WERI-Rb-1 (cell line): ENCODE results near the gene POTEH.
"Not testable (repeated sequence)": the region's sequence is repeated elsewhere in the genome, so short reads cannot be mapped to it uniquely, and the experiment has no call there.

Experiments
- DNase-seq: peaks from one replicate; pipeline ENCODE4 v3.0.0-alpha.2; 2020
- H3K27ac ChIP-seq: fragments of 250-450 bp; sonication (Bioruptor Pico); 2 replicates; pipeline ENCODE4 v1.5.1; 2020; ENCODE audit warnings: mild to moderate bottlenecking, moderate library complexity
- H3K27me3 ChIP-seq: fragments of 250-450 bp; sonication (Bioruptor Pico); 2 replicates; pipeline ENCODE4 v1.5.1; 2021; ENCODE audit warnings: mild to moderate bottlenecking, low read depth, moderate library complexity; ENCODE audit not compliant: insufficient read depth, severe bottlenecking
- H3K36me3 ChIP-seq: fragments of 250-450 bp; sonication (Bioruptor Pico); 2 replicates; pipeline ENCODE4 v1.5.1; 2020; ENCODE audit warnings: mild to moderate bottlenecking, moderate library complexity
- H3K4me3 ChIP-seq: 2 replicates; pipeline ENCODE4 v1.5.1; 2011; ENCODE audit warnings: low read depth, mild to moderate bottlenecking, control low read depth, low read length
- H3K9me3 ChIP-seq: fragments of 250-450 bp; sonication (Bioruptor Pico); 2 replicates; pipeline ENCODE4 v1.5.1; 2021; ENCODE audit warnings: mild to moderate bottlenecking, moderate library complexity; ENCODE audit not compliant: severe bottlenecking

POTEH gene

GRCh38 chr22:15689012-15689748 is 646 bp upstream of the POTEH start:
- not testable (repeated sequence) for H3K4me3 ChIP-seq, H3K36me3 ChIP-seq, H3K27me3 ChIP-seq, DNase-seq, H3K27ac ChIP-seq, H3K9me3 ChIP-seq

DNA sequence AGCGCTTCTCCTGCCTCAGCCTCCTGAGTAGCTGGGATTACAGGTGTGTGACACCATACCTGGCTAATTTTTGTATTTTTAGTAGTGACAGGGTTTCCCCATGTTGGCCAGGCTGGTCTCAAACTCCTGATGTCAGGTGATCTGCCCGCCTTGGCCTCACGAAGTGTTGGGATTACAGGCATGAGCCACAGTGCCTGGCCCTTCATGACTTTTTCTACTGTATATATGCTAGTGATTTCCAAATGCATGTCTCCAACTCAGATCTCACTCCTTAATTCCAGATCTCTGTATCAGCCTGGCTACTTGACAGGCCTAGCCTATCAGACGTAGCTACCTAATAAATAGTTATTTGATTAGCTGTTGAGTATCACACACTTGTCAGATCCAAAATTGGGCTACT is 23.8 kb downstream of the POTEH start:
- H3K4me3 ChIP-seq, H3K9me3 ChIP-seq, H3K27ac ChIP-seq, H3K36me3 ChIP-seq, H3K27me3 ChIP-seq, DNase-seq: not testable (repeated sequence)

DNA sequence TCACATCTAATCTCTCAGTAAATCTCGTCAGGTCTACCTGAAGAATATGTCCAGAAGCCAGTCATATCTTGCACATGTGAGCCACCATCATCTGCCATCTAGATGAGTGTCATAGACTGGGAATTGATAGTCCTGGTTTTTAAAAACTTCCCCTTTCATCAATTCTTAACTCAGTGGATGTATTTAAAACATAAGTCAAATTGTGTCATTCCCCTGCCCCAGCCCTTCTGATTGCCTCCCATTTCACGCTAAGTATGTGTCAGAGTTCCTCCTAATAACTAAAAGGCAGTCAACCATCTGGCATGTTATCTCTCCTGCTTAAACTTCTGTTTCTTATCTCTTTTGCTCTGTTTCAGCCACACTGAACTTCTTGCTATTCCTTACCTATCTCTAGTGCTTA is 24.3 kb downstream of the POTEH start:
- H3K9me3 ChIP-seq, H3K27ac ChIP-seq, DNase-seq, H3K36me3 ChIP-seq, H3K4me3 ChIP-seq, H3K27me3 ChIP-seq: not testable (repeated sequence)

GRCh38 chr22:15721884-15722283 is 32.1 kb downstream of the POTEH start:
- H3K9me3 ChIP-seq, H3K27ac ChIP-seq, H3K4me3 ChIP-seq, H3K36me3 ChIP-seq, H3K27me3 ChIP-seq, DNase-seq: not testable (repeated sequence)

GRCh38 chr22:15729209-15729917 is 39.5 kb downstream of the POTEH start:
- DNase-seq = not testable (repeated sequence)

DNA sequence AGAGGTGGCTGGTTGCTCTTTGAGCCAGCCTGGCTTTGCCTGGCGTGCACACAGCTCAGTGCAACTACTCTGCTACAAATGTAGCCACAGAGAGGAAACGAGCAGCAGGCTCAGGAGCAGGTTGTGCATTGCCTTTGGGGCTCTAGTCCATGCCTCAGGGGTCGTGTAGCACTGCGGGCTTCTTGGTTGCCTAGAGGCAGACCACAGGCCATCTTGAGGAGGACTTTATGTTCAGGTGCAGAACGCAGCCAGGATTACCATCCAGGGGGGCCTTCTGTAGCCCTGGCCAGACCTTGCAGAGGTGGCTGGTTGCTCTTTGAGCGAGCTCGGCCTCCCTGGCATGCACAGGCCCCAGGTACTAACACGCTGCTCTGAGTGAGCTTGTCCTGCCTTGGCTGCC is 41.2 kb downstream of the POTEH start:
- H3K36me3 ChIP-seq, H3K27ac ChIP-seq, H3K27me3 ChIP-seq, DNase-seq, H3K4me3 ChIP-seq, H3K9me3 ChIP-seq: not testable (repeated sequence)

More at GRCh38 chr22:15729209-15729917, 39.5 kb downstream of the POTEH start:
- not testable (repeated sequence) for H3K4me3 ChIP-seq, H3K27ac ChIP-seq, H3K9me3 ChIP-seq, H3K27me3 ChIP-seq, H3K36me3 ChIP-seq

DNA sequence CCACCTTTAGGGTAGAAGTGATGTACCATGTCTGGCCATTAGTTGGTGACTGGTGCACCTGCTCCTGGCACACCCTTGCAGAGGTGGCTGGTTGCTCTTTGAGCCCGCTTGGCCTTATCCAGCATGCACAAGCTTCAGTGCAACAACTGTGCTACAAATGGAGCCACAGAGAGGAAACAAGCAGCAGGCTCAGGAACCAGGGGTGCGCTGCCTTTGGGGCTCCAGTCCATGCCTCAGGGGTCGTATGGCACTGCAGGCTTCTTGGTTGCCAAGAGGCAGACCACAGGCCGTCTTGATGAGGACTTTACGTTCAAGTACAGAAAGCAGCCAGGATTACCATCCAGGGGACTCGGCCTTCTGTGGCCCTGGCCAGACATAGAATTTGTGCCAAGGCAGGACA is 44.6 kb downstream of the POTEH start:
- not testable (repeated sequence) for H3K4me3 ChIP-seq, H3K27me3 ChIP-seq, H3K27ac ChIP-seq, H3K9me3 ChIP-seq, DNase-seq, H3K36me3 ChIP-seq

GRCh38 chr22:15738157-15738908 is 48.5 kb downstream of the POTEH start:
- H3K4me3 ChIP-seq, H3K9me3 ChIP-seq, DNase-seq, H3K27ac ChIP-seq, H3K36me3 ChIP-seq, H3K27me3 ChIP-seq: not testable (repeated sequence)

DNA sequence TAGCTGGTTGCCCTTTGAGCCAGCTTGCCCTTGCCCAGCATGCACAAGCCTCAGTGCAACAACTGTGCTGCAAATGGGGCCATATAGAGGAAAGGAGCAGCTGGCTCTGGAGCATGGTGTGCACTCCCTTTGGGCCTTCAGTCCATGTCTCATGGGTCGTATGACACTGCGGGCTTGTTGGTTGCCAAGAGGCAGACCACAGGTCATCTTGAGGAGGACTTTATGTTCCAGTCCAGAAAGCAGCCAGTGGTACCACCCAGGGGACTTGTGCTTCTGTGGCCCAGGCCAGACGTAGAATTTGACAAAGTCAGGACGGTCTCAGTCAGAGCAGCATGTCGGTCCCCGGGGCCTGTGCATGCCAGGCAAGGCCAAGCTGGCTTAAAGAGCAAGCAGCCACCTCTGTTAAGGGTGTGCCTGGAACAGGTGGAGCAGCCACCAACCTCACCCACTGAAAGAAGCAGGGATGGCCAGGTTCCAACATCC is 49.1 kb downstream of the POTEH start:
- H3K9me3 ChIP-seq, H3K27ac ChIP-seq, H3K4me3 ChIP-seq, H3K36me3 ChIP-seq, H3K27me3 ChIP-seq, DNase-seq: not testable (repeated sequence)

- H3K27me3 ChIP-seq, H3K36me3 ChIP-seq, H3K27ac ChIP-seq, H3K9me3 ChIP-seq, DNase-seq, H3K4me3 ChIP-seq: not testable (repeated sequence)
Measured at GRCh38 chr22:15747636-15748323, 58.0 kb downstream of the POTEH start.

- not testable (repeated sequence) for H3K36me3 ChIP-seq, DNase-seq, H3K27ac ChIP-seq, H3K27me3 ChIP-seq, H3K4me3 ChIP-seq, H3K9me3 ChIP-seq
Measured at GRCh38 chr22:15749181-15749970, 59.5 kb downstream of the POTEH start.

- H3K9me3 ChIP-seq, DNase-seq, H3K27ac ChIP-seq, H3K4me3 ChIP-seq, H3K27me3 ChIP-seq, H3K36me3 ChIP-seq: not testable (repeated sequence)
Measured at GRCh38 chr22:15759443-15760097, 69.7 kb downstream of the POTEH start.
